ENCODE measurements around the gene RNASET2.

GRCh38 chr6:166944666-166945256 is 11.6 kb downstream of the RNASET2 start:
- no peak for TF ChIP-seq CTCF (optimal IDR thresholded peaks at IDR 0.05 in 1 of 3, IDR thresholded peaks at IDR 0.05 in 1 of 3, conservative IDR thresholded peaks at IDR 0.05 in 1 of 3; ENCODE audit: extremely low read depth in 1 of 3, insufficient read depth in 2 of 3, low read length in 3 of 3)
- no peak for TF ChIP-seq EZH2 (IDR thresholded peaks at IDR 0.05; ENCODE audit: low read length)

Measured in keratinocyte (primary cell).